Epidermal melanocyte (primary cell): ENCODE measurements around the gene STK10.
"Not testable (repeated sequence)": the region's sequence is repeated elsewhere in the genome, so short reads cannot be mapped to it uniquely, and the experiment has no call there.

Experiments
- DNase-seq: peaks from one replicate; pipeline ENCODE4 v3.0.0; 2011; ENCODE audit warnings: low spot score; ENCODE audit not compliant: insufficient read length

Gene STK10

GRCh38 chr5:172166030-172166826 lies 21.8 kb downstream of the STK10 start:
- DNase-seq = no peak

- no peak for DNase-seq
These were observed 22.6 kb downstream of the STK10 start for GRCh38 chr5:172165465-172165864.

GRCh38 chr5:172164769-172165212 lies 23.2 kb downstream of the STK10 start:
- no peak for DNase-seq

GRCh38 chr5:172163346-172163745 lies 24.7 kb downstream of the STK10 start:
- DNase-seq = no peak

GRCh38 chr5:172162987-172163343 lies 25.1 kb downstream of the STK10 start:
- no peak for DNase-seq

- DNase-seq = no peak
These were observed 25.6 kb downstream of the STK10 start for GRCh38 chr5:172162323-172162986.

- DNase-seq = no peak
These were observed 27.5 kb downstream of the STK10 start for GRCh38 chr5:172160506-172160905.

- DNase-seq = no peak
These were observed 29.0 kb downstream of the STK10 start for GRCh38 chr5:172159016-172159415.

GRCh38 chr5:172156541-172156994 lies 31.5 kb downstream of the STK10 start:
- DNase-seq = no peak

- not testable (repeated sequence) for DNase-seq
These were observed 32.9 kb downstream of the STK10 start for GRCh38 chr5:172155101-172155500.

GRCh38 chr5:172153695-172154094 lies 34.3 kb downstream of the STK10 start:
- DNase-seq = no peak

GRCh38 chr5:172151661-172152210 lies 36.3 kb downstream of the STK10 start:
- no peak for DNase-seq

GRCh38 chr5:172150514-172151425 lies 37.3 kb downstream of the STK10 start:
- no peak for DNase-seq

- not testable (repeated sequence) for DNase-seq
These were observed 38.5 kb downstream of the STK10 start for GRCh38 chr5:172149481-172149880.

- no peak for DNase-seq
These were observed 39.0 kb downstream of the STK10 start for GRCh38 chr5:172149073-172149472.

- DNase-seq = no peak
These were observed 39.6 kb downstream of the STK10 start for GRCh38 chr5:172148381-172148780.

GRCh38 chr5:172147857-172148256 lies 40.2 kb downstream of the STK10 start:
- no peak for DNase-seq

GRCh38 chr5:172146748-172147092 lies 41.3 kb downstream of the STK10 start:
- DNase-seq = no peak

- no peak for DNase-seq
These were observed 41.9 kb downstream of the STK10 start for GRCh38 chr5:172145870-172146747.
